ENCODE measurements around the gene E2F4. TPM values are rescaled to one million over a fixed set of nuclear protein-coding genes. Genes with fewer than 3 reads are reported as not detected.

The E2F4 gene
- total RNA-seq, result 32.4 TPM

- Histone ChIP-seq H3K4me1 (ENCODE audit: control insufficient read depth in 3 of 3, insufficient read depth in 3 of 3, low read length in 3 of 3) (peaks cover 25 to 27% (median 26%) of the 10 kb centered on the region in 3 donors), H3K4me3 (ENCODE audit: low read length in 3 of 3) (peak within 1 kb of the TSS; percentile 95 to 97 (median 97)), H3K27me3 (ENCODE audit: control insufficient read depth in 3 of 3, insufficient read depth in 3 of 3, low read length in 3 of 3) (no peaks in the 10 kb centered on the region), H3K36me3 (ENCODE audit: control insufficient read depth in 3 of 3, insufficient read depth in 3 of 3, low read length in 3 of 3) (peaks cover 29 to 38% (median 35%) of the 10 kb centered on the region in 3 donors), H3K27ac (ENCODE audit: low read depth, low read length) (peak within 1 kb of the TSS; percentile 70), H3K9me3 (ENCODE audit: control insufficient read depth in 3 of 3, low read length in 3 of 3) (no peaks in the 10 kb centered on the region), H3K9ac (ENCODE audit: low read depth in 1 of 3, low read length in 3 of 3) (peak within 1 kb of the TSS; percentile 94 to 95 (median 95))
These were observed at the start of gene E2F4 for GRCh38 chr16:67191995-67192681. Gene E2F4 (plus strand): TSS chr16:67192155. CDS start chr16:67192228, 73 bp downstream.

GRCh38 chr16:67142342-67142741, 49.6 kb upstream of the E2F4 start:
- Histone ChIP-seq H3K27me3 (ENCODE audit: control insufficient read depth in 3 of 3, insufficient read depth in 3 of 3, low read length in 3 of 3) (peaks cover 0 to under 1% (median 0%) of the 10 kb centered on the region in 3 donors), H3K9me3 (ENCODE audit: control insufficient read depth in 3 of 3, low read length in 3 of 3) (no peaks in the 10 kb centered on the region), H3K9ac (ENCODE audit: low read depth in 1 of 3, low read length in 3 of 3) (no peak overlapping the region), H3K4me3 (ENCODE audit: low read length in 3 of 3) (no peak overlapping the region), H3K4me1 (ENCODE audit: control insufficient read depth in 3 of 3, insufficient read depth in 3 of 3, low read length in 3 of 3) (peaks cover 0 to 7% (median 5%) of the 10 kb centered on the region in 3 donors), H3K27ac (ENCODE audit: low read depth, low read length) (no peak overlapping the region), H3K36me3 (ENCODE audit: control insufficient read depth in 3 of 3, insufficient read depth in 3 of 3, low read length in 3 of 3) (peaks cover 80 to 90% (median 84%) of the 10 kb centered on the region in 3 donors)

GRCh38 chr16:67144943-67145342, 47.0 kb upstream of the E2F4 start:
- Histone ChIP-seq H3K9ac (ENCODE audit: low read depth in 1 of 3, low read length in 3 of 3) (no peak overlapping the region), H3K36me3 (ENCODE audit: control insufficient read depth in 3 of 3, insufficient read depth in 3 of 3, low read length in 3 of 3) (peaks cover 81 to 91% (median 85%) of the 10 kb centered on the region in 3 donors), H3K9me3 (ENCODE audit: control insufficient read depth in 3 of 3, low read length in 3 of 3) (no peaks in the 10 kb centered on the region), H3K27me3 (ENCODE audit: control insufficient read depth in 3 of 3, insufficient read depth in 3 of 3, low read length in 3 of 3) (peaks cover 0 to 21% (median 5%) of the 10 kb centered on the region in 3 donors), H3K4me1 (ENCODE audit: control insufficient read depth in 3 of 3, insufficient read depth in 3 of 3, low read length in 3 of 3) (peaks cover 0 to 7% (median 5%) of the 10 kb centered on the region in 3 donors), H3K27ac (ENCODE audit: low read depth, low read length) (no peak overlapping the region), H3K4me3 (ENCODE audit: low read length in 3 of 3) (no peak overlapping the region)

- Histone ChIP-seq H3K9ac (ENCODE audit: low read depth in 1 of 3, low read length in 3 of 3) (no peak overlapping the region), H3K4me1 (ENCODE audit: control insufficient read depth in 3 of 3, insufficient read depth in 3 of 3, low read length in 3 of 3) (peaks cover 4 to 8% (median 8%) of the 10 kb centered on the region in 3 donors), H3K27ac (ENCODE audit: low read depth, low read length) (no peak overlapping the region), H3K36me3 (ENCODE audit: control insufficient read depth in 3 of 3, insufficient read depth in 3 of 3, low read length in 3 of 3) (peaks cover 74 to 83% (median 77%) of the 10 kb centered on the region in 3 donors), H3K9me3 (ENCODE audit: control insufficient read depth in 3 of 3, low read length in 3 of 3) (no peaks in the 10 kb centered on the region), H3K4me3 (ENCODE audit: low read length in 3 of 3) (no peak overlapping the region), H3K27me3 (ENCODE audit: control insufficient read depth in 3 of 3, insufficient read depth in 3 of 3, low read length in 3 of 3) (peaks cover 0 to 21% (median 12%) of the 10 kb centered on the region in 3 donors)
These were observed 46.2 kb upstream of the E2F4 start for GRCh38 chr16:67145746-67146145.

- H3K27ac ChIP-seq (ENCODE audit: low read depth, low read length), result no peak overlapping the region
- no peak overlapping the region for H3K9ac ChIP-seq (ENCODE audit: low read depth in 1 of 3, low read length in 3 of 3)
- H3K4me3 ChIP-seq (ENCODE audit: low read length in 3 of 3), result no peak overlapping the region
- H3K4me1 ChIP-seq (ENCODE audit: control insufficient read depth in 3 of 3, insufficient read depth in 3 of 3, low read length in 3 of 3), result peaks cover 4 to 11% (median 9%) of the 10 kb centered on the region in 3 donors
- H3K27me3 ChIP-seq (ENCODE audit: control insufficient read depth in 3 of 3, insufficient read depth in 3 of 3, low read length in 3 of 3), result peaks cover 0 to 21% (median 17%) of the 10 kb centered on the region in 3 donors
- H3K9me3 ChIP-seq (ENCODE audit: control insufficient read depth in 3 of 3, low read length in 3 of 3), result no peaks in the 10 kb centered on the region
- peaks cover 64 to 73% (median 67%) of the 10 kb centered on the region in 3 donors for H3K36me3 ChIP-seq (ENCODE audit: control insufficient read depth in 3 of 3, insufficient read depth in 3 of 3, low read length in 3 of 3)
These were observed 45.2 kb upstream of the E2F4 start for GRCh38 chr16:67146523-67147357.

GRCh38 chr16:67147437-67148140, 44.4 kb upstream of the E2F4 start:
- H3K36me3 ChIP-seq (ENCODE audit: control insufficient read depth in 3 of 3, insufficient read depth in 3 of 3, low read length in 3 of 3), result peaks cover 57 to 65% (median 59%) of the 10 kb centered on the region in 3 donors

GRCh38 chr16:67148221-67148620, 43.7 kb upstream of the E2F4 start:
- no peaks in the 10 kb centered on the region for H3K9me3 ChIP-seq (ENCODE audit: control insufficient read depth in 3 of 3, low read length in 3 of 3)
- peaks cover 0 to 21% (median 20%) of the 10 kb centered on the region in 3 donors for H3K27me3 ChIP-seq (ENCODE audit: control insufficient read depth in 3 of 3, insufficient read depth in 3 of 3, low read length in 3 of 3)
- H3K36me3 ChIP-seq (ENCODE audit: control insufficient read depth in 3 of 3, insufficient read depth in 3 of 3, low read length in 3 of 3), result peaks cover 51 to 60% (median 55%) of the 10 kb centered on the region in 3 donors
- H3K9ac ChIP-seq (ENCODE audit: low read depth in 1 of 3, low read length in 3 of 3), result no peak overlapping the region
- H3K27ac ChIP-seq (ENCODE audit: low read depth, low read length), result no peak overlapping the region
- peaks cover 4 to 11% (median 9%) of the 10 kb centered on the region in 3 donors for H3K4me1 ChIP-seq (ENCODE audit: control insufficient read depth in 3 of 3, insufficient read depth in 3 of 3, low read length in 3 of 3)
- no peak overlapping the region for H3K4me3 ChIP-seq (ENCODE audit: low read length in 3 of 3)

More at GRCh38 chr16:67147437-67148140, 44.4 kb upstream of the E2F4 start:
- Histone ChIP-seq H3K9me3 (ENCODE audit: control insufficient read depth in 3 of 3, low read length in 3 of 3) (no peaks in the 10 kb centered on the region), H3K27me3 (ENCODE audit: control insufficient read depth in 3 of 3, insufficient read depth in 3 of 3, low read length in 3 of 3) (peaks cover 0 to 21% (median 17%) of the 10 kb centered on the region in 3 donors), H3K4me1 (ENCODE audit: control insufficient read depth in 3 of 3, insufficient read depth in 3 of 3, low read length in 3 of 3) (peaks cover 4 to 11% (median 9%) of the 10 kb centered on the region in 3 donors), H3K27ac (ENCODE audit: low read depth, low read length) (no peak overlapping the region), H3K4me3 (ENCODE audit: low read length in 3 of 3) (no peak overlapping the region), H3K9ac (ENCODE audit: low read depth in 1 of 3, low read length in 3 of 3) (no peak overlapping the region)

GRCh38 chr16:67148656-67149275, 43.2 kb upstream of the E2F4 start:
- no peak overlapping the region for H3K9ac ChIP-seq (ENCODE audit: low read depth in 1 of 3, low read length in 3 of 3)

More at GRCh38 chr16:67148656-67149275, 43.2 kb upstream of the E2F4 start:
- Histone ChIP-seq H3K4me1 (ENCODE audit: control insufficient read depth in 3 of 3, insufficient read depth in 3 of 3, low read length in 3 of 3) (peaks cover 4 to 11% (median 9%) of the 10 kb centered on the region in 3 donors), H3K27me3 (ENCODE audit: control insufficient read depth in 3 of 3, insufficient read depth in 3 of 3, low read length in 3 of 3) (peaks cover 0 to 21% (median 20%) of the 10 kb centered on the region in 3 donors), H3K27ac (ENCODE audit: low read depth, low read length) (no peak overlapping the region), H3K9me3 (ENCODE audit: control insufficient read depth in 3 of 3, low read length in 3 of 3) (no peaks in the 10 kb centered on the region), H3K4me3 (ENCODE audit: low read length in 3 of 3) (no peak overlapping the region), H3K36me3 (ENCODE audit: control insufficient read depth in 3 of 3, insufficient read depth in 3 of 3, low read length in 3 of 3) (peaks cover 46 to 55% (median 50%) of the 10 kb centered on the region in 3 donors)

Measured in skeletal muscle tissue (tissue), 4 donors.